Kidney (tissue), 14 donors: Measurements from ENCODE around the gene POLR3K. TPM values are rescaled to one million over a fixed set of nuclear protein-coding genes. Genes with fewer than 3 reads are reported as not detected.
"Not testable (repeated sequence)": the region's sequence is repeated elsewhere in the genome, so short reads cannot be mapped to it uniquely, and the experiment has no call there.

Source experiments
- DNase-seq, 5 donors: peaks; one replicate each; pipeline ENCODE4 v3.0.0-alpha.2; 2013 to 2020
- FAIRE-seq: peaks from 2 replicates; lab custom pipeline; 2012; peaks lifted over from hg19 to GRCh38; lab: Jason Lieb, UNC
- H3K27ac ChIP-seq, 2 donors: one replicate each; pipeline ENCODE4 v1.7.0; 2013; ENCODE audit warnings: low read depth in 2 of 2, low read length in 2 of 2, inconsistent platforms in 1 of 2
- H3K27me3 ChIP-seq: one replicate; pipeline ENCODE4 v1.7.1; 2013; ENCODE audit warnings: low read length, inconsistent platforms; ENCODE audit not compliant: control insufficient read depth, insufficient read depth
- H3K36me3 ChIP-seq, 3 donors: one replicate each; pipeline versions ENCODE4 v1.7.0 to v1.7.1; 2013; ENCODE audit warnings: low read length in 3 of 3, control low read depth in 1 of 3, inconsistent platforms in 1 of 3; ENCODE audit not compliant: insufficient read depth in 3 of 3, control insufficient read depth in 2 of 3
- H3K4me1 ChIP-seq, 3 donors: one replicate each; pipeline versions ENCODE4 v1.7.0 to v1.7.1; 2013; ENCODE audit warnings: low read length in 3 of 3, inconsistent platforms in 1 of 3, low read depth in 1 of 3; ENCODE audit not compliant: control insufficient read depth in 2 of 3, insufficient read depth in 2 of 3
- H3K4me3 ChIP-seq, 3 donors: one replicate each; pipeline versions ENCODE4 v1.7.0 to v1.8.1; 2013; ENCODE audit warnings: low read length in 3 of 3, control low read depth in 1 of 3, inconsistent platforms in 1 of 3
- H3K9ac ChIP-seq, 3 donors: one replicate each; pipeline versions ENCODE4 v1.7.0 to v1.7.1; 2013; ENCODE audit warnings: low read length in 3 of 3, control low read depth in 1 of 3, inconsistent platforms in 1 of 3
- H3K9me3 ChIP-seq, 3 donors: one replicate each; pipeline versions ENCODE4 v1.7.0 to v1.7.1; 2013; ENCODE audit warnings: low read length in 3 of 3, control low read depth in 1 of 3, inconsistent platforms in 1 of 3; ENCODE audit not compliant: control insufficient read depth in 2 of 3, insufficient read depth in 1 of 3
- CTCF ChIP-seq: IDR thresholded peaks from 3 replicates; pipeline ENCODE4 v1.5.1; 2012; ENCODE audit warnings: mild to moderate bottlenecking, moderate library complexity, borderline replicate concordance; ENCODE audit not compliant: insufficient read depth; ENCODE audit errors: extremely low read depth
- intact Hi-C: fragments of 100-400 bp; cut with DNase I; formaldehyde crosslinking; loops from one replicate; pipeline ENCODE4 v1.11.1; 2022
- microRNA-seq: library from miRNA; unstranded; fragments of <30 nt; microRNA quantifications from one replicate; pipeline ENCODE4 v1.2.0, GENCODE V29; 2020
- polyA plus RNA-seq: library from polyadenylated mRNA; stranded (reverse); fragments of 350-450 nt; fragmentation: Illumina TruSeq; extraction: RNeasy Lipid Tissue Mini Kit (QIAGEN cat#74804); gene quantifications from one replicate; pipeline ENCODE4 v1.2.3, GENCODE V29; 2014; ENCODE audit warnings: low read depth, low replicate concordance; ENCODE audit not compliant: insufficient read depth
- total RNA-seq: library from RNA; stranded (reverse); fragmentation: NEBNext Ultra II Directional; extraction: Animal tissue kit (Norgen Biotek cat#: 25700); gene quantifications from one replicate; pipeline ENCODE4 v1.2.1, GENCODE V29; 2021
- donor health status: control.
- donor health status: control.
- donor health status: control.
- donor health status: control.
- donor health status: control.
- donor health status: DM: yes; HTN: yes; CAD: no.
- donor health status: Normal renal cell carcinoma (clear cell type).

Gene POLR3K
- total and polyA plus RNA-seq, 2 donors from 2014 or later = 8.8 to 18.5 TPM

GRCh38 chr16:20886-21285 is 32.5 kb downstream of the POLR3K start:
- H3K4me1 ChIP-seq, intact Hi-C loops, H3K27me3 ChIP-seq, FAIRE-seq, H3K27ac ChIP-seq, H3K9ac ChIP-seq, H3K36me3 ChIP-seq, H3K4me3 ChIP-seq, DNase-seq, H3K9me3 ChIP-seq: not testable (repeated sequence)

GRCh38 chr16:17062-17765 is 36.2 kb downstream of the POLR3K start:
- H3K4me3 ChIP-seq, H3K27me3 ChIP-seq, FAIRE-seq, H3K4me1 ChIP-seq, H3K27ac ChIP-seq, H3K9ac ChIP-seq, H3K36me3 ChIP-seq, H3K9me3 ChIP-seq, DNase-seq, intact Hi-C loops: not testable (repeated sequence)

GRCh38 chr16:10772-11171 is 42.6 kb downstream of the POLR3K start:
- H3K4me1 ChIP-seq, H3K9ac ChIP-seq, H3K27me3 ChIP-seq, intact Hi-C loops, H3K27ac ChIP-seq, H3K9me3 ChIP-seq, FAIRE-seq, H3K4me3 ChIP-seq, H3K36me3 ChIP-seq: not testable (repeated sequence)
- peak; percentile 54 for TF ChIP-seq CTCF
- peak in 1 of 5 donors; percentile 96 for DNase-seq

- peak in 2 of 5 donors; percentile 26 to 59 for DNase-seq
- H3K9ac ChIP-seq = no peak overlapping the region
- no peaks in the 10 kb centered on the region for H3K4me1 ChIP-seq
- no peaks in the 10 kb centered on the region for H3K27me3 ChIP-seq
- H3K9me3 ChIP-seq = no peaks in the 10 kb centered on the region
- H3K27ac ChIP-seq = no peak overlapping the region
- H3K4me3 ChIP-seq = peak overlapping the region in 1 of 3 donors; percentile 26
- no peak for TF ChIP-seq CTCF
- FAIRE-seq = no peak
- no peaks in the 10 kb centered on the region for H3K36me3 ChIP-seq
- intact Hi-C loops = no loop called here
Observed at GRCh38 chr16:9903-10665, 43.3 kb downstream of the POLR3K start.

Small RNA genes within 50 kb of the gene (microRNA-seq; reads per million reads assigned to microRNA genes)
- not detected for gene MIR6859-4

Other genes starting within 250 kb of the POLR3K start
- 14.7 TPM for gene SNRNP25, start 220 bp upstream of the POLR3K start, total RNA-seq
- 60.3 TPM for gene SNRNP25, start 220 bp upstream of the POLR3K start, polyA plus RNA-seq
- gene RHBDF1, start 19.0 kb upstream of the POLR3K start, total RNA-seq = 33.1 TPM
- 12.0 TPM for gene RHBDF1, start 19.0 kb upstream of the POLR3K start, polyA plus RNA-seq
- gene MPG, start 24.6 kb upstream of the POLR3K start, total RNA-seq = 40.8 TPM
- gene MPG, start 24.6 kb upstream of the POLR3K start, polyA plus RNA-seq = 54.3 TPM
- 37.8 TPM for gene NPRL3, start 85.1 kb upstream of the POLR3K start, total RNA-seq
- 21.3 TPM for gene NPRL3, start 85.1 kb upstream of the POLR3K start, polyA plus RNA-seq
- gene HBZ, start 99.0 kb upstream of the POLR3K start, total RNA-seq = not detected
- gene HBZ, start 99.0 kb upstream of the POLR3K start, polyA plus RNA-seq = not detected
- gene HBM, start 112.4 kb upstream of the POLR3K start, total RNA-seq = not detected
- gene HBM, start 112.4 kb upstream of the POLR3K start, polyA plus RNA-seq = not detected
- 33.9 TPM for gene HBA2, start 119.3 kb upstream of the POLR3K start, total RNA-seq
- 11.1 TPM for gene HBA2, start 119.3 kb upstream of the POLR3K start, polyA plus RNA-seq
- 41.1 TPM for gene HBA1, start 123.1 kb upstream of the POLR3K start, total RNA-seq
- 2.6 TPM for gene HBA1, start 123.1 kb upstream of the POLR3K start, polyA plus RNA-seq
- not detected for gene HBQ1, start 126.9 kb upstream of the POLR3K start, total RNA-seq
- not detected for gene HBQ1, start 126.9 kb upstream of the POLR3K start, polyA plus RNA-seq
- gene LUC7L, start 175.8 kb upstream of the POLR3K start, total RNA-seq = 72.0 TPM
- gene LUC7L, start 175.8 kb upstream of the POLR3K start, polyA plus RNA-seq = 56.3 TPM
- 109 TPM for gene FAM234A, start 181.2 kb upstream of the POLR3K start, total RNA-seq
- gene FAM234A, start 181.2 kb upstream of the POLR3K start, polyA plus RNA-seq = 65.3 TPM
- 5.9 TPM for gene RGS11, start 222.3 kb upstream of the POLR3K start, total RNA-seq
- gene RGS11, start 222.3 kb upstream of the POLR3K start, polyA plus RNA-seq = 2.5 TPM
- gene ARHGDIG, start 227.0 kb upstream of the POLR3K start, total RNA-seq = 0.88 TPM
- gene ARHGDIG, start 227.0 kb upstream of the POLR3K start, polyA plus RNA-seq = not detected
- not detected for gene PDIA2, start 229.6 kb upstream of the POLR3K start, total RNA-seq
- gene PDIA2, start 229.6 kb upstream of the POLR3K start, polyA plus RNA-seq = not detected